Right lobe of liver (tissue), 4 donors: Measurements from ENCODE around the gene NLGN4X.

Experiments used
- POLR2A ChIP-seq: fragments of 450-650 bp; IDR thresholded peaks from one replicate; pipeline ENCODE4 v1.6.1; 2017; ENCODE audit warnings: antibody characterized with exemption, mild to moderate bottlenecking
- TF ChIP-seq, protein P1 (sequence below), 4 donors: fragments of 200-600 bp in 3 of 4; fragments of 450-650 bp in 1 of 4; IDR thresholded peaks; one replicate each; pipeline versions ENCODE4 v1.5.1 to v1.8.0; 2016 to 2022; ENCODE audit warnings: antibody characterized with exemption in 4 of 4, mild to moderate bottlenecking in 2 of 4
- donor health status: DM: no; HTN: no; CAD: no.
- donor health status: DM: no; HTN: no; CAD: no.
- donor health status: DM: no; HTN: yes; CAD: no.

DNA sequence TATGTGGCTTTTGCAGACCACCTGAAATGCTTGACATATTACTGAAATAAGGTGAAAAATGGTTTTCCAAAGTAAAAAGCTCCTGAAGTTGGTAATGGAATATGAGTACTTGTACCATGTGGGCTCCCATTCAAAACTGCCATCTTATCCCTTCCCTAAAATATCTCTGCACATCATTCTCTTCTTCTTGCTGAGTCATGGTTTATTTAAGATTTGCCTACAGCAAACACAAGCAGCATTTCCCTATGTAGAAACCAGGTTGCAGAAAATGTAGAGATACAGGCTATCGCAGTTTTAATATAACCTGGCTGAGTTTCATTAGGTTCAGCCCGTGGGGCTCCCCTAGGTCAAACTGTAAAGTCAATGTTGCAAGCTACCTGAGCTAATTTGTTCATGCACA is 270.1 kb downstream of the NLGN4X start:
- TF ChIP-seq, protein P1, sequence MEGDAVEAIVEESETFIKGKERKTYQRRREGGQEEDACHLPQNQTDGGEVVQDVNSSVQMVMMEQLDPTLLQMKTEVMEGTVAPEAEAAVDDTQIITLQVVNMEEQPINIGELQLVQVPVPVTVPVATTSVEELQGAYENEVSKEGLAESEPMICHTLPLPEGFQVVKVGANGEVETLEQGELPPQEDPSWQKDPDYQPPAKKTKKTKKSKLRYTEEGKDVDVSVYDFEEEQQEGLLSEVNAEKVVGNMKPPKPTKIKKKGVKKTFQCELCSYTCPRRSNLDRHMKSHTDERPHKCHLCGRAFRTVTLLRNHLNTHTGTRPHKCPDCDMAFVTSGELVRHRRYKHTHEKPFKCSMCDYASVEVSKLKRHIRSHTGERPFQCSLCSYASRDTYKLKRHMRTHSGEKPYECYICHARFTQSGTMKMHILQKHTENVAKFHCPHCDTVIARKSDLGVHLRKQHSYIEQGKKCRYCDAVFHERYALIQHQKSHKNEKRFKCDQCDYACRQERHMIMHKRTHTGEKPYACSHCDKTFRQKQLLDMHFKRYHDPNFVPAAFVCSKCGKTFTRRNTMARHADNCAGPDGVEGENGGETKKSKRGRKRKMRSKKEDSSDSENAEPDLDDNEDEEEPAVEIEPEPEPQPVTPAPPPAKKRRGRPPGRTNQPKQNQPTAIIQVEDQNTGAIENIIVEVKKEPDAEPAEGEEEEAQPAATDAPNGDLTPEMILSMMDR (IDR thresholded peaks at IDR 0.05), result no peak
- TF ChIP-seq POLR2A, result no peak
